GM23338 (cell line): ENCODE measurements around the gene ANKRD13B. TPM values are rescaled to one million over a fixed set of nuclear protein-coding genes. Genes with fewer than 3 reads are reported as not detected.

Experiments used
- ATAC-seq: fragments of 200-7000 bp; cut with Tn5 transposase; 3 replicates; pipeline ENCODE4 v1.9.1; 2020
- DNase-seq: peaks from one replicate; pipeline ENCODE4 v3.0.0-alpha.2; 2015; ENCODE audit warnings: low spot score
- H2AFZ ChIP-seq: fragments of 200-600 bp; sonication (generic); 2 replicates; pipeline ENCODE4 v1.8.0; 2016; ENCODE audit warnings: antibody characterized with exemption, mild to moderate bottlenecking, moderate library complexity
- H3F3A ChIP-seq: fragments of 200-600 bp; sonication (generic); replicated peaks from 2 replicates; pipeline ENCODE4 v1.8.0; 2017; ENCODE audit warnings: antibody characterized with exemption, mixed run types, low read depth
- H3K27ac ChIP-seq: fragments of 200-600 bp; sonication (generic); 2 replicates; pipeline ENCODE4 v1.6.1; 2016; ENCODE audit warnings: low read depth
- H3K27me3 ChIP-seq: fragments of 200-600 bp; sonication (generic); 2 replicates; pipeline ENCODE4 v1.8.0; 2016; ENCODE audit warnings: mild to moderate bottlenecking, mixed run types, moderate library complexity; ENCODE audit not compliant: insufficient read depth
- H3K36me3 ChIP-seq: fragments of 200-600 bp; sonication (generic); 2 replicates; pipeline ENCODE4 v1.8.0; 2016; ENCODE audit warnings: mild to moderate bottlenecking; ENCODE audit not compliant: insufficient read depth
- H3K4me1 ChIP-seq: fragments of 200-600 bp; sonication (generic); 2 replicates; pipeline ENCODE4 v1.8.0; 2016; ENCODE audit warnings: mild to moderate bottlenecking, moderate library complexity; ENCODE audit not compliant: insufficient read depth
- H3K4me2 ChIP-seq: fragments of 200-600 bp; sonication (generic); 2 replicates; pipeline ENCODE4 v1.7.1; 2017; ENCODE audit warnings: mixed run types
- H3K4me3 ChIP-seq: fragments of 200-600 bp; sonication (generic); 2 replicates; pipeline ENCODE4 v1.6.1; 2016; ENCODE audit warnings: mixed run types
- H3K79me2 ChIP-seq: fragments of 200-600 bp; sonication (generic); replicated peaks from 2 replicates; pipeline ENCODE4 v1.8.0; 2017; ENCODE audit warnings: mild to moderate bottlenecking; ENCODE audit not compliant: insufficient read depth
- H3K9me2 ChIP-seq: fragments of 200-600 bp; sonication (generic); 2 replicates; pipeline ENCODE4 v1.8.0; 2017; ENCODE audit not compliant: insufficient read depth
- H4K20me1 ChIP-seq: fragments of 200-600 bp; sonication (generic); replicated peaks from 2 replicates; pipeline ENCODE4 v1.8.0; 2017; ENCODE audit warnings: mild to moderate bottlenecking; ENCODE audit not compliant: insufficient read depth
- H3K27ac Mint-ChIP-seq: 2 replicates; pipeline ENCODE4 v1.8.0; 2020; ENCODE audit warnings: inconsistent platforms, mild to moderate bottlenecking, moderate library complexity, mixed read lengths
- H3K27me3 Mint-ChIP-seq: 3 replicates; pipeline ENCODE4 v1.8.0; 2022; ENCODE audit warnings: low read depth, mild to moderate bottlenecking, moderate library complexity, mixed read lengths, inconsistent platforms; ENCODE audit not compliant: insufficient read depth, poor library complexity
- H3K36me3 Mint-ChIP-seq: 3 replicates; pipeline ENCODE4 v1.8.0; 2021; ENCODE audit warnings: low read depth, mild to moderate bottlenecking, inconsistent platforms, moderate library complexity, mixed read lengths
- H3K4me1 Mint-ChIP-seq: 3 replicates; pipeline ENCODE4 v1.8.0; 2020; ENCODE audit warnings: mild to moderate bottlenecking, inconsistent platforms, mixed read lengths
- H3K4me3 Mint-ChIP-seq: 3 replicates; pipeline ENCODE4 v1.8.0; 2021; ENCODE audit warnings: moderate library complexity, mild to moderate bottlenecking, inconsistent platforms, mixed read lengths
- H3K9me3 Mint-ChIP-seq: 3 replicates; pipeline ENCODE4 v1.8.0; 2020; ENCODE audit warnings: moderate library complexity, mild to moderate bottlenecking, inconsistent platforms, mixed read lengths
- CREB1 ChIP-seq: fragments of 250-450 bp; sonication (Bioruptor Pico); IDR thresholded peaks from 2 replicates; pipeline ENCODE4 v1.5.0; 2020; ENCODE audit warnings: low read depth, mild to moderate bottlenecking, moderate library complexity
- CTCF ChIP-seq, 2 experiments: fragments of 200-600 bp in 1 of 2; sonication (generic) in 1 of 2; conservative IDR thresholded peaks; 2 replicates each; pipeline versions ENCODE4 v1.5.1 to v1.6.1; 2016 to 2017; ENCODE audit warnings: antibody characterized with exemption in 2 of 2, low read depth in 2 of 2, mild to moderate bottlenecking in 2 of 2, moderate library complexity in 1 of 2
- ETS1 ChIP-seq: IDR thresholded peaks from 2 replicates; pipeline ENCODE4 v1.6.1; 2016; ENCODE audit warnings: antibody characterized with exemption
- EZH2 ChIP-seq: fragments of 200-600 bp; sonication (generic); IDR thresholded peaks from one replicate; pipeline ENCODE4 v1.8.0; 2017; ENCODE audit warnings: antibody characterized with exemption, mild to moderate bottlenecking, low read depth; ENCODE audit not compliant: unreplicated experiment
- EZH2phosphoT487 ChIP-seq: fragments of 200-600 bp; sonication (generic); IDR thresholded peaks from one replicate; pipeline ENCODE4 v1.8.1; 2018; ENCODE audit warnings: antibody characterized with exemption; ENCODE audit not compliant: unreplicated experiment
- JUNB ChIP-seq: IDR thresholded peaks from one replicate; pipeline ENCODE4 v1.6.1; 2016; ENCODE audit warnings: antibody characterized with exemption; ENCODE audit not compliant: unreplicated experiment
- NANOG ChIP-seq: IDR thresholded peaks from 2 replicates; pipeline ENCODE4 v1.6.1; 2016; ENCODE audit warnings: antibody characterized with exemption, borderline replicate concordance
- POLR2AphosphoS5 ChIP-seq: IDR thresholded peaks from 2 replicates; pipeline ENCODE4 v1.6.1; 2016; ENCODE audit warnings: antibody characterized with exemption, low read depth
- REST ChIP-seq: IDR thresholded peaks from one replicate; pipeline ENCODE4 v1.6.1; 2018; ENCODE audit warnings: antibody characterized with exemption; ENCODE audit not compliant: unreplicated experiment
- STAT1 ChIP-seq: IDR thresholded peaks from one replicate; pipeline ENCODE4 v1.6.1; 2016; ENCODE audit warnings: antibody characterized with exemption; ENCODE audit not compliant: unreplicated experiment
- ZNF114 ChIP-seq: fragments of 250-450 bp; sonication (Bioruptor Pico); IDR thresholded peaks from 2 replicates; pipeline ENCODE4 v1.5.0; 2020; ENCODE audit warnings: mild to moderate bottlenecking, moderate library complexity
- ZNF331 ChIP-seq: fragments of 250-450 bp; sonication (Bioruptor Pico); IDR thresholded peaks from 2 replicates; pipeline ENCODE4 v1.5.0; 2020; ENCODE audit warnings: low read depth, mild to moderate bottlenecking, moderate library complexity
- ZNF462 ChIP-seq: fragments of 250-450 bp; sonication (Bioruptor Pico); IDR thresholded peaks from 2 replicates; pipeline ENCODE4 v1.5.0; 2020; ENCODE audit warnings: mild to moderate bottlenecking, moderate library complexity
- polyA plus RNA-seq: library from polyadenylated mRNA; unstranded; fragments of >200 nt; fragmentation: Nextera tagmentation; extraction: Ambion mirVana; gene quantifications from 2 replicates; pipeline ENCODE4 v1.2.1, GENCODE V29; 2016
- total RNA-seq: library from RNA; depleted of rRNA; stranded (reverse); fragments of >200 nt; shearing (Covaris generic); gene quantifications from 2 replicates; pipeline ENCODE4 v1.2.3, GENCODE V29; 2014

ANKRD13B gene
- total and polyA plus RNA-seq, 2 experiments from 2014 or later: 8.2 to 57.4 TPM

- H3K27ac ChIP-seq: no peak overlapping the region
- no peaks in the 10 kb centered on the region for H3K79me2 ChIP-seq
- H2AFZ ChIP-seq: no peak overlapping the region
- H3K4me3 ChIP-seq: no peak overlapping the region
- DNase-seq: no peak
- H3K36me3 ChIP-seq: no peaks in the 10 kb centered on the region
- H3K27me3 ChIP-seq: peaks cover 76% of the 10 kb centered on the region
- peaks cover 5% of the 10 kb centered on the region; the same call in 1 of the 2 replicates for H4K20me1 ChIP-seq
- H3K4me1 ChIP-seq: peaks cover 30% of the 10 kb centered on the region
- no peak overlapping the region for H3K4me2 ChIP-seq
- Mint-ChIP-seq H3K4me1 (peaks cover 42% of the 10 kb centered on the region), H3K4me3 (no peak overlapping the region; the same call in 2 of the 3 replicates), H3K27ac (no peak overlapping the region), H3K36me3 (no peaks in the 10 kb centered on the region; the same call in 2 of the 3 replicates), H3K27me3 (peaks cover 54% of the 10 kb centered on the region), H3K9me3 (no peaks in the 10 kb centered on the region; the same call in 2 of the 3 replicates)
- TF ChIP-seq CTCF (conservative IDR thresholded peaks at IDR 0.05; ENCODE audit: low read depth in 2 of 2): no peak
- no peak for TF ChIP-seq ZNF331 (CRISPR knock-in tag)
- no peak for TF ChIP-seq CREB1 (CRISPR knock-in tag)
- TF ChIP-seq REST: no peak
- TF ChIP-seq ETS1: no peak
- TF ChIP-seq ZNF462 (CRISPR knock-in tag): no peak
- TF ChIP-seq EZH2: no peak
- TF ChIP-seq ZNF114: no peak
- no peak for TF ChIP-seq NANOG
- TF ChIP-seq STAT1: no peak
- no peak for TF ChIP-seq JUNB
- TF ChIP-seq POLR2AphosphoS5: no peak
- no peak for TF ChIP-seq EZH2phosphoT487
- H3K9me2 ChIP-seq: 0 out of 2 replicates have a peak, but pooled peaks cover 4% of the 10 kb centered on the region
- peaks cover 4% of the 10 kb centered on the region; the same call in 1 of the 2 replicates for H3F3A ChIP-seq
- no peak for ATAC-seq
Observed at GRCh38 chr17:29620779-29621500, 28.0 kb downstream of the ANKRD13B start.
